Activated T-helper 17 cell treated with anti-CD3 and anti-CD28 coated beads, Interleukin-2, amount 50 U/mL, for 72 hours (primary cell): ENCODE results near the gene TRIM59. TPM values are rescaled to one million over a fixed set of nuclear protein-coding genes. Genes with fewer than 3 reads are reported as not detected.

ENCODE experiments used
- ATAC-seq: fragments of 150-1000 bp; cut with Tn5 transposase; replicated peaks from 2 replicates; pipeline ENCODE4 v1.10.0; 2021; ENCODE audit warnings: mild to moderate bottlenecking, moderate library complexity
- H3K27ac Mint-ChIP-seq: one replicate; pipeline ENCODE4 v1.8.0; 2022; ENCODE audit warnings: mixed read lengths
- H3K27me3 Mint-ChIP-seq: one replicate; pipeline ENCODE4 v1.8.0; 2022; ENCODE audit warnings: mixed read lengths
- H3K36me3 Mint-ChIP-seq: one replicate; pipeline ENCODE4 v1.8.0; 2022; ENCODE audit warnings: low read depth, mild to moderate bottlenecking, mixed read lengths
- H3K4me1 Mint-ChIP-seq: one replicate; pipeline ENCODE4 v1.8.0; 2022; ENCODE audit warnings: mixed read lengths
- H3K4me3 Mint-ChIP-seq: one replicate; pipeline ENCODE4 v1.8.0; 2022; ENCODE audit warnings: mild to moderate bottlenecking, mixed read lengths
- H3K9me3 Mint-ChIP-seq: one replicate; pipeline ENCODE4 v1.8.0; 2022; ENCODE audit warnings: mixed read lengths
- total RNA-seq, 2 donors: library from RNA; stranded (reverse); gene quantifications; one replicate each; pipeline ENCODE4 v1.2.3, GENCODE V29; 2022

Gene TRIM59
- total RNA-seq, 2 donors from 2014 or later = 39.2 to 41.1 TPM

DNA sequence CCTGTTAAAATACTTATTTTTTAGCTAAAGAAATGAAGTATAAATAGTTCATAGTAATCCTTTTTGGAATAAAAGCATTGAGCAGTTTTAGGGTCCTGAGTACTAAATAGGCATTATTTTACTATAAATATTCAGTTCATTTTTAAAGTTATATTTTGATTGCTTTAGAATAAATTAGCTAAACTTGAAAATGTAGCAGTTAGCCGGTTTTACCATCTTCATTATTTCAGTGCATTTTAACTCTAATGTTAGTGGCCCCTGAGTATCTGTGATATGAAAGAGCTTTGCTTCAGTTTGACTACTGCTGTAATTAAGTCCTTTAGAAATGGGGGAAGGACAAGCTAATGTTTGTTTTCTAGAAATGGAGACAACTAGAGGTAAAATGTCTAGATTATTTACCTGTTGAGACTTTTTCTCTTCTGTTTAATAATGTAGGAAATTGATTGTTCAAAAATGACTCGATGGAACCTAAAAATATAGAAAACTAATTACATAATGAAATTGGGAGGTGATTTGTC, 46.5 kb downstream of the TRIM59 start:
- Mint-ChIP-seq H3K9me3 (no peaks in the 10 kb centered on the region), H3K4me3 (peak overlapping the region; percentile 95), H3K4me1 (peaks cover 31% of the 10 kb centered on the region), H3K36me3 (peaks cover 93% of the 10 kb centered on the region), H3K27ac (no peak overlapping the region), H3K27me3 (no peaks in the 10 kb centered on the region)
- no peak for ATAC-seq

DNA sequence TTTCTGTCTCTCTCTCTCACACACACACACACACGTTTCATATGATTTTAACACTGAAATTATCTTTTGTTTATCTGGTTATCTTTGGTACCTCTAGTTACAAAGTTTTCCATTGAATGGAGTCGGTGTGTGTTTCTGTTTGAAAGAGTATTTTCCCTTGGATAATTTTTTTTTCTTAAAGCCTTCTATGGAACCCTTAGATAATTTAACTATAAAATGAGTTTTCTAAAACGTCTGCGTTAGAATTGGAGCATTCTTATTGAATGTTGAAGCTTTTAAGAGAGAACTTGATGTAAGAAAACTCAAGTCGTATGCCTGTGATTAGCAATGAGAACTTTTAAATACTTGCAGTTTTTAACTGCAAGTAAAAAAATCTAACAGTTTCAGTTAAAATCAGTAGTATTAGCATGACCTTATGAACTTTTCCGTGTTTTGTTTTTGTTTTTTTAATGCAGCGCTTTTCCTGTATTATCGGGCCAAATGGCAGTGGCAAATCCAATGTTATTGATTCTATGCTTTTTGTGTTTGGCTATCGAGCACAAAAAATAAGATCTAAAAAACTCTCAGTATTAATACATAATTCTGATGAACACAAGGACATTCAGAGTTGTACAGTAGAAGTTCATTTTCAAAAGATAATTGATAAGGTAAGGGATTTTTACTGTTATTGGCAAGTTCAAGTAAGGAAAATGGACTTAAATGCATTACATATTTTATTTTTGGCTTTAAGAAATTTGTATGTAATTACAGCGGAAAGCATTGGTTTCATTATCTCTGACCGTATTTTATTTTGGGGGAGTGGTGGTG, 47.2 kb downstream of the TRIM59 start:
- H3K36me3 Mint-ChIP-seq = peaks cover 86% of the 10 kb centered on the region
- H3K27ac Mint-ChIP-seq = peak overlapping the region; percentile 79
- peaks cover 31% of the 10 kb centered on the region for H3K4me1 Mint-ChIP-seq
- ATAC-seq = no peak
- H3K4me3 Mint-ChIP-seq = peak overlapping the region; percentile 95
- H3K9me3 Mint-ChIP-seq = no peaks in the 10 kb centered on the region
- no peaks in the 10 kb centered on the region for H3K27me3 Mint-ChIP-seq

DNA sequence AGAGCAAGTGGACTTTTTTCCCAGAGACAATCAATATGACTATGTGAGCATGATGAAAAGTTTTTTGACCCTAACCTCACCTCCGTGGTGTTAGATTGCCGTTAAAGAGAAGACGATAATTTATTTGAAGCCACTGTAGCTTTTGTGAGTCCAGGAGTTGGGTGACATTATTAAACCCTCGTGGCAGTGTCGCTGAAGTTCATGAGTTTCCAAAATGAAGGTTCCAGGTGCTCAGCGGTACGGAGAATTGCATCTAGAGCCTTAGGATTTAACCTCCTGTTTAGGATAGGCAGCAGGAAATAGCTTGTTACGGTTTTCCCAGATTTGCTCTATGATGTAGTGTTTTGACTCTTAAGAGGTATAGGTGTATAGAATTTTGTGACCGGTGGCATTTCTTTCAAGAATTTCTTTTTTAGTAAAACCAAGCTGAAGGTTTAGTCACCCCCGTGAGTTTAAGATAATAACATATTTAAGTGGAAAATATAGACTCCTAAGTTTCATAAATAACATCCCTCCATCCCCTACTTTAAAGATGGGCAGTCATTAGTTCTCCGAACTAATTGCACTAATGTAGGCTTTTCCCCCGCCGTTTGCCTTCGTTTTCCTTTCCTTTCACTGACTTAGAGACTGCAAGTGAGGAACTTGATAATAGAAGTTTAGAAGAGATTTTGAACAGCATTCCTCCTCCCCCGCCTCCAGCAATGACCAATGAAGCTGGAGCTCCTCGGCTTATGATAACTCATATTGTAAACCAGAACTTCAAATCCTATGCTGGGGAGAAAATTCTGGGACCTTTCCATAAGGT, 48.1 kb downstream of the TRIM59 start:
- H3K27me3 Mint-ChIP-seq = no peaks in the 10 kb centered on the region
- peak overlapping the region; percentile 95 for H3K4me3 Mint-ChIP-seq
- H3K36me3 Mint-ChIP-seq = peaks cover 78% of the 10 kb centered on the region
- peak overlapping the region; percentile 79 for H3K27ac Mint-ChIP-seq
- H3K4me1 Mint-ChIP-seq = peaks cover 35% of the 10 kb centered on the region
- H3K9me3 Mint-ChIP-seq = no peaks in the 10 kb centered on the region
- ATAC-seq = no peak

DNA sequence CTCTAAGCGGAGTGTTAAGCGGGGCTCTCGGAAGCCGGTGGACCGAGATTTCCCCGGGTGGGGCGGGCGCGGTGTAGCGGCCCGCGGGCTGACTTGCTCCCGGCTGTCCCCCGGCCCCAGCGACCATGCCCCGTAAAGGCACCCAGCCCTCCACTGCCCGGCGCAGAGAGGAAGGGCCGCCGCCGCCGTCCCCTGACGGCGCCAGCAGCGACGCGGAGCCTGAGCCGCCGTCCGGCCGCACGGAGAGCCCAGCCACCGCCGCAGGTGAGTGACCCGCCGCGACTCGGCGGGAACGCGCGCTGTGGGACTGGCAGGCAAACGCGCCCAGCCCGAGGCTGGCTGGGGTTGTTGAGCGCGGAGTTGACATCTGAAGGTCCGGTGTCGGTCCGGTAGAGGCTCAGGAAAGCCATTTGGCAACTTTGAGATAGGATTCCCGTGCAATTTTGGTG, 48.9 kb downstream of the TRIM59 start:
- peak overlapping the region; percentile 95 for H3K4me3 Mint-ChIP-seq
- no peaks in the 10 kb centered on the region for H3K9me3 Mint-ChIP-seq
- H3K27me3 Mint-ChIP-seq = no peaks in the 10 kb centered on the region
- peak overlapping the region; percentile 79 for H3K27ac Mint-ChIP-seq
- peaks cover 35% of the 10 kb centered on the region for H3K4me1 Mint-ChIP-seq
- ATAC-seq = no peak
- H3K36me3 Mint-ChIP-seq = peaks cover 70% of the 10 kb centered on the region

DNA sequence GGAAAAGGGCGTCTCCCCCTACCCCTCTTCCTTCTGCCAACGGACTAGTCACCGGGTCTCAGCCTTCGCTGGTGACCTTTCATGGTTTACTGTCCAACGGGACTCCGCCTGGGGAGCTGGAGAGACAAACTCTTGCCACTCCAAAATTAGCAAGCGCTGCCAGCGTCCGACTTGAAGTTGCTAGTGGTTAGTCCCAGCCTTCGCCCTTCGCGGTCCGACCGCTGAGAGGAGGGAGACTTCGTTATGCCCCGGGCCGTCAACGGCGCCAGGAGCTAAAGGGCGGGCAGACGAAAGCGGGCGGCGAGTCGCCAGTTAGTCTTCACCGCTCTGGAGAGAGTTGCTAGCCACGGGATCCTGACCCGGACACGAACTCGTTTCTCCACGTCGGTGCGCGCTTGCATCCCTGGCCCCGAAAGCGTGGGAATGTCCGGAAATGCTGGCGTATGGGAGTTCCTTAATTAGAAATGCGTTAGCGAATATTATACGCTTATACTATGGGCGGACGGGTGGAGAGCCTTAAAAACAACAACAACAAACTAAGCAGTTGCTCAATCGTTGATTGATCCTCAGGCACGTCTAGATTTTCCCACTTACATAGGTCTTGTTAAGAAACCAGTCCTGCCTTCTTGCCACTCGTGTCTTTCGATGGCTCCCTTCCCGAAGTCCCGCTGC, 49.4 kb downstream of the TRIM59 start:
- peak; percentile 11 for ATAC-seq
- Mint-ChIP-seq H3K27me3 (no peaks in the 10 kb centered on the region), H3K4me3 (peak overlapping the region; percentile 95), H3K27ac (peak overlapping the region; percentile 100), H3K4me1 (peaks cover 35% of the 10 kb centered on the region), H3K36me3 (peaks cover 65% of the 10 kb centered on the region), H3K9me3 (no peaks in the 10 kb centered on the region)

DNA sequence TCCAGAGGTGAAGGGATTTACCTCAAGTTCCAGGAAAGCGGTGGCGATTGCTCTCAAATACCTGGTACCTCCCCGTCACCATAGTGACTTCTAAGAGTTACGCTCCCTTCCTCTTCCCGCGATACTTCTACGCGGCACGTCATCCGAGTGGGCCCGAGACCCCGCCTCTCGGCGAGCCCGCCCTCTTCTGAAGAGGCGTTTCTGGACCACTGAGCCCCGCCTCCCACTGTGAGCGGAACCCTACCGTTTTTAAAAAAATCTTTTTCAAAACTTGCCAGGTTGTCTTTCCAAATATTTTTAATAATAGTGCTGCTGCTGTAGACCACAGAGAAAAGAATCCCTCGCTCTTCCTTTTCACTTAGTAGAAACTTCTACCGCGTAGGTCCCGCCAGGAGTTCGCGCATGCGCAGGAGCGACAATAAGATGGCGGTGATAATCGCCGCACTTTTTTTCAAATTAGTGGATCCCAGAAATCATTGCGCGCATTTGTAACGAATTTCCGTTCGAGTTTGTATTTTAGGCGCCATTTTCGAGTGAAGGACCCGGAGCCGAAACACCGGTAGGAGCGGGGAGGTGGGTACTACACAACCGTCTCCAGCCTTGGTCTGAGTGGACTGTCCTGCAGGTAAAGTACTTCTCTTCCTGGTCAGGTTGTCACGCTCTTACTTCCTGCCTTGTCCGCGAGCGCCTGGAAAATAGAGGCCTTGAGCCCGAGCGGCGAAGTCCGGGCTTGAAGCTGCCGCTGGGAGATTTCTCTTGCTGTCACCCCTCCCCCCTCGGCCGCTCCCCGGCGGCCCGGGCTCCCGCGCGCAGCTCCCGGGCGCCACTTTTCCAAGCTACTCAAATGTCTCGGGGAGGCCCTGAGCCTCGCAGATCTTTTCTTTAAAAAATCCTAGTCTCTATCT, 50.2 kb downstream of the TRIM59 start, which contains the start of the genes IFT80 and SMC4:
Gene IFT80 (minus strand): TSS at position 101 of the 905 bp plus-strand sequence. CDS start 14,625 bp downstream, outside the sequence.
Gene SMC4 (plus strand): TSS at position 526 of the 905 bp plus-strand sequence. CDS start 1,177 bp downstream, outside the sequence.
- peak within 1 kb of the TSS; percentile 100 for H3K27ac Mint-ChIP-seq
- H3K4me1 Mint-ChIP-seq = peaks cover 35% of the 10 kb centered on the region
- peak within 1 kb of the TSS; percentile 95 for H3K4me3 Mint-ChIP-seq

DNA sequence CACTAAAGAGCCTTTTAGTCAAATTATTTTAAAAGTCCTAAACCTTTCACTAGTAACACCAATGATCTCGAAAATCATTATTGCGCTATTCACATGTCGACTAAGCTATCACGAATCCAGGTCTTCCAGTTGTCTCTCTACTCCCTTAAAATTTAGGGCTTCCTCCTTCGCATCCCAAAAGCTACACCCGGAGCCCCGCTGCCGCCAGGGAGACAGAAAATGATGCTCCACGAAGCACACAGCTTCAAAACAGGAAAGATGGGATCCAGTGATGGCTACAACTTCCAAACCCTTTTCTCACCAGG, 50.8 kb downstream of the TRIM59 start:
- peaks cover 30% of the 10 kb centered on the region for H3K4me1 Mint-ChIP-seq
- H3K36me3 Mint-ChIP-seq = peaks cover 51% of the 10 kb centered on the region
- ATAC-seq = peak; percentile 11
- no peaks in the 10 kb centered on the region for H3K9me3 Mint-ChIP-seq
- H3K4me3 Mint-ChIP-seq = peak overlapping the region; percentile 95
- H3K27me3 Mint-ChIP-seq = no peaks in the 10 kb centered on the region
- H3K27ac Mint-ChIP-seq = peak overlapping the region; percentile 100

More for the DNA sequence above, 50.2 kb downstream of the TRIM59 start, which contains the start of the genes IFT80 and SMC4:
- H3K36me3 Mint-ChIP-seq = peaks cover 57% of the 10 kb centered on the region
- no peaks in the 10 kb centered on the region for H3K9me3 Mint-ChIP-seq
- no peaks in the 10 kb centered on the region for H3K27me3 Mint-ChIP-seq
- peak; percentile 97 for ATAC-seq

DNA sequence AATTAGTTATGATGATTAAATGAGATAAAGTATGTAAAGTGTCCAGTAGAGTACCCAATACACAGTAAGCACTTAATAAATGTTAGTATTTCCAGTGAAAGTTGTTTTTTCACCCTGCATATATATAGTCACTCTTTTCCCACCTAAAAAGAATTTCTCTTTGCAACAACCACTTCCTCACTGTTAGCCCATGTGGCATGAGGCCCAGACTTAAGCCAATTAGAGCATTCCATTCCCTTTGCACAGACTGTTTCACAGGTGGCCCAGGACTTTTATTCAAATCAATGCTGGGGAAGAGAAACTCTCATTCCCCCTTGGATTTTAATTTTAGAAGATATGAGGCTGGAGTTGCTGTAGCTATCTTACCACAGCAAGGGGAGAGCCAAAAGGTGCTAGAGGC, 54.3 kb downstream of the TRIM59 start:
- H3K4me1 Mint-ChIP-seq = peaks cover 10% of the 10 kb centered on the region

DNA sequence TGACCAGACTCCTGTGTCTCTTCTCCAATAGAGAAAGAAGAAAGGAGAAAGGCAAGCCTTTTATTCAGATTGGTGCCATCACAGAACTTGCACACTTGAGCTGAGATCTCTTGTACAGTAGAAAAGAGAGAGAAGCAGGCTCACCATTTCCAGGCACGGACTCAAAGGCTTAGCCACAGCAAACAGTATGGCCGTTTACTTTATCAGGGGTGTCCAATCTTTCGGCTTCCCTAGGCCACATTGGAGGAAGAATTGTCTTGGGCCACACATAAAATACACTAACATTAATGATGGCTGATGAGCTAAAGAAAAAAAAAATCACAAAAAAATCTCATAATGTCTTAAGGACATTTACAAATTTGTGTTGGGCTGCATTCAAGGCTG, 55.6 kb downstream of the TRIM59 start:
- ATAC-seq = no peak
- H3K27ac Mint-ChIP-seq = no peak overlapping the region

More for the DNA sequence above, 54.3 kb downstream of the TRIM59 start:
- peaks cover 16% of the 10 kb centered on the region for H3K36me3 Mint-ChIP-seq
- ATAC-seq = no peak
- no peak overlapping the region for H3K27ac Mint-ChIP-seq
- no peak overlapping the region for H3K4me3 Mint-ChIP-seq
- no peaks in the 10 kb centered on the region for H3K9me3 Mint-ChIP-seq
- no peaks in the 10 kb centered on the region for H3K27me3 Mint-ChIP-seq

DNA sequence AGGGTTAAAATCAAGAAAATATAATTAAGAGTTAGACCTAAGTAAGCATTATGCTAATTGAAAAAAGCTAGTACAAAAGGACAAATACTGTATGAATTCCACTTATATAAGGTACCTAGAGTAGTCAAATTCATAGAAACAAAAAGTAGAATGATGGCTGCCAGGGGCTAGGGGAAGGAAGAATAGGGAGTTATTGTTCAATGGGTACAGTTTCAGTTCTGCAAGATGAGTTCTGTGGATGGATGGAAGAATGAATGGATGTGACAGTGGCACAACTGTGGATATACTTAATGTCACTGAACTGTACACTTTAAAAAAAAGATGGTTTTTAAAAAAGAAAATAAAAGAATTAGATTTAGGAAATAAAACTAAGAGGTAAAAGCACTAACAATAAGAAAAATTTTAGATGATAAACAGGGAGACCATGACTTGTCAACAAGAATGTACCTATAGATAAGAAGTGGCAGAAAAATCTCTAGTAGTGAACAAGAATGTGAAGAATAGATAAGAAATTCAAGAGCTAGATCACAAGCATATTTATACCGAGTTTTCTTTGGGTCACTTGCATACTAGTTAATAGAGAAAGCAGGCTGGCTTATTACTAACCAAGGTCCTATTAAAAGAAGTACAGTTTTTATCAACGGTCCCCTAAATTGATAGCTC, 56.1 kb downstream of the TRIM59 start:
- no peaks in the 10 kb centered on the region for H3K9me3 Mint-ChIP-seq
- no peaks in the 10 kb centered on the region for H3K36me3 Mint-ChIP-seq
- no peak for ATAC-seq
- no peak overlapping the region for H3K4me3 Mint-ChIP-seq
- no peak overlapping the region for H3K27ac Mint-ChIP-seq
- H3K27me3 Mint-ChIP-seq = no peaks in the 10 kb centered on the region
- H3K4me1 Mint-ChIP-seq = peaks cover 4% of the 10 kb centered on the region

More for the DNA sequence above, 55.6 kb downstream of the TRIM59 start:
- H3K4me3 Mint-ChIP-seq = no peak overlapping the region
- peaks cover 3% of the 10 kb centered on the region for H3K36me3 Mint-ChIP-seq
- peaks cover 5% of the 10 kb centered on the region for H3K4me1 Mint-ChIP-seq
- no peaks in the 10 kb centered on the region for H3K27me3 Mint-ChIP-seq
- H3K9me3 Mint-ChIP-seq = no peaks in the 10 kb centered on the region

DNA sequence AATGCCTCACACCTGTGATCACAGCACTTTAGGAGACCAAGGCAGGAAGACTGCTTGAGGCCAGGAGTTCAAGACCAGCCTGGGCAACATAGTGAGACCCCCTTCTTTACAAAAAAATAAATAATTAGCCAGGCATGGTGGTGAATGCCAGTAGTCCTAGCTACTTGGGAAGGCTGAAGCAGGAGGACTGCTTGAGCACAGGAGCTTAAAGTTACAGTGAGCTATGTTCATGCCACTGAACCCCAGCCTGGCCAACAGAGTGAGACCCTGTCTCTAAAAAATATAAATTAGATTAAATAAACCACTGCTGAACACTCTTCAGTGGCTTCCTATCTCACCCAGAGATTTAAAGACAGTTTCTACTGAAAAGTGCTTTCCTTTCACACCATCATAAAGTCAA, 56.8 kb downstream of the TRIM59 start:
- H3K27ac Mint-ChIP-seq = no peak overlapping the region
- ATAC-seq = no peak
- H3K4me1 Mint-ChIP-seq = peaks cover 4% of the 10 kb centered on the region
- H3K4me3 Mint-ChIP-seq = no peak overlapping the region
- no peaks in the 10 kb centered on the region for H3K9me3 Mint-ChIP-seq
- no peaks in the 10 kb centered on the region for H3K36me3 Mint-ChIP-seq
- H3K27me3 Mint-ChIP-seq = no peaks in the 10 kb centered on the region

DNA sequence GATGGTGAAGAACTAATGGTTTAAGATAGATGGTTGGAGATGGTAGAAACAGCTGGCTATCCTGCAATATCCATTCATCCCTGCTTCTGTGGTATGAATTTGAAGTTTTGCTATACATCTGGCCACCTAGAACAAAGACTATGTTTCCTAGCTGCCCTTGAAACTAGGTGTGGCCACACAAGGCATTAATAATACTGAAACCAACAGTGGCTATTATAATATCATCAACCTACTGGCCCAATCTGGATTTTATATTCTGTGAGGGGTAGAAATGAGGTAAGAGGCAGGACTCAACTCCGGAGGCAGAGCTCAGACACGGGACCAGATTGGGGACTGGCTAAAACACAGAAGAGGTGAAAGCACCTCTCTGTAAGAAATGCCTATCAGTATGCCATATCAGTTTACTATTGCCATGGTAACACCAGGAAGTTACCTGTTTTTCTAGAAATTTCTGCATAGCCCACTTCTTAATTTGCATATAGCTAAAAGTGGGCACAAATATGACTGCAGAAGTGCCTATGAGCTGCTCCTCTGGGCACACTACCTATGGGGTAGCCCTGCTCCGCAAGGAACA, 58.9 kb downstream of the TRIM59 start:
- no peak for ATAC-seq
- no peak overlapping the region for H3K27ac Mint-ChIP-seq
- no peaks in the 10 kb centered on the region for H3K36me3 Mint-ChIP-seq
- H3K27me3 Mint-ChIP-seq = no peaks in the 10 kb centered on the region
- peaks cover 4% of the 10 kb centered on the region for H3K4me1 Mint-ChIP-seq
- no peaks in the 10 kb centered on the region for H3K9me3 Mint-ChIP-seq
- no peak overlapping the region for H3K4me3 Mint-ChIP-seq
